Loucy (cell line): ENCODE data around the gene PBRM1.
"Not testable (repeated sequence)": the region's sequence is repeated elsewhere in the genome, so short reads cannot be mapped to it uniquely, and the experiment has no call there.

Source experiments
- CTCF ChIP-seq: fragments of 200-600 bp; sonication (generic); conservative IDR thresholded peaks from 2 replicates; pipeline ENCODE4 v1.5.1; 2014; ENCODE audit warnings: mild to moderate bottlenecking, antibody characterized with exemption, low read length
- EZH2phosphoT487 ChIP-seq: fragments of 200-600 bp; IDR thresholded peaks from 2 replicates; pipeline ENCODE4 v1.6.1; 2018; ENCODE audit warnings: antibody characterized with exemption, mild to moderate bottlenecking, moderate library complexity, borderline replicate concordance

- TF ChIP-seq CTCF, EZH2phosphoT487: not testable (repeated sequence)
Measured at GRCh38 chr3:52728753-52729152, 43.0 kb upstream of the PBRM1 start.
